CD4-positive, alpha-beta T cell treated with Interferon alpha-2 for 1 hour (primary cell): ENCODE results near the gene SNRPB.

Experiments used
- DNase-seq, 2 donors: peaks; one replicate each; pipeline ENCODE4 v3.0.0-alpha.2; 2020 to 2022

SNRPB gene

GRCh38 chr20:2418388-2418787, 52.2 kb downstream of the SNRPB start:
- DNase-seq, result no peak

GRCh38 chr20:2417213-2417541, 53.4 kb downstream of the SNRPB start:
- no peak for DNase-seq

- no peak for DNase-seq
Observed at GRCh38 chr20:2416541-2417212, 53.9 kb downstream of the SNRPB start.
